ENCODE measurements around the gene CMTM3. TPM values are rescaled to one million over a fixed set of nuclear protein-coding genes. Genes with fewer than 3 reads are reported as not detected.
"Not testable (repeated sequence)": the region's sequence is repeated elsewhere in the genome, so short reads cannot be mapped to it uniquely, and the experiment has no call there.

CMTM3 gene
- polyA plus RNA-seq, 3 donors, result 5.4 to 59.5 (median 31.5) TPM

GRCh38 chr16:66620429-66620795, 15.9 kb downstream of the CMTM3 start:
- 90 to 92% (median 90%) methylated on average over 8 of the region's 8 CpGs for WGBS, 3 donors
- no peak overlapping the region for H3K27ac ChIP-seq (ENCODE audit: low read depth, low read length)

- H3K27ac ChIP-seq (ENCODE audit: low read depth, low read length), result no peak overlapping the region
- WGBS, 3 donors, result 94 to 96% (median 96%) methylated on average over 14 of the region's 14 CpGs
These were observed 17.5 kb downstream of the CMTM3 start for GRCh38 chr16:66621973-66622372.

- 57 to 82% (median 75%) methylated on average over 3 of the region's 3 CpGs for WGBS, 3 donors
- no peak overlapping the region for H3K27ac ChIP-seq (ENCODE audit: low read depth, low read length)
These were observed 18.4 kb downstream of the CMTM3 start for GRCh38 chr16:66622863-66623262.

- 71 to 84% (median 84%) methylated on average over 3 of the region's 3 CpGs for WGBS, 3 donors
- no peak overlapping the region for H3K27ac ChIP-seq (ENCODE audit: low read depth, low read length)
These were observed 19.3 kb downstream of the CMTM3 start for GRCh38 chr16:66623755-66624154.

GRCh38 chr16:66627611-66628378, 23.3 kb downstream of the CMTM3 start:
- not testable (repeated sequence) for H3K27ac ChIP-seq (ENCODE audit: low read depth, low read length)
- WGBS, 3 donors, result 40 to 89% (median 85%) methylated on average over 17 of the region's 17 CpGs

- 87 to 94% (median 92%) methylated on average over 5 of the region's 5 CpGs for WGBS, 3 donors
- no peak overlapping the region for H3K27ac ChIP-seq (ENCODE audit: low read depth, low read length)
These were observed 25.4 kb downstream of the CMTM3 start for GRCh38 chr16:66629856-66630255.

- not testable (repeated sequence) for H3K27ac ChIP-seq (ENCODE audit: low read depth, low read length)
- WGBS, 3 donors, result 92 to 96% (median 95%) methylated on average over 7 to 29 of the region's 49 CpGs
These were observed 26.2 kb downstream of the CMTM3 start for GRCh38 chr16:66630561-66631260.

- 68 to 95% (median 95%) methylated on average over 3 of the region's 4 CpGs for WGBS, 3 donors
- not testable (repeated sequence) for H3K27ac ChIP-seq (ENCODE audit: low read depth, low read length)
These were observed 27.1 kb downstream of the CMTM3 start for GRCh38 chr16:66631558-66631957.

- H3K27ac ChIP-seq (ENCODE audit: low read depth, low read length), result no peak overlapping the region
- WGBS, 3 donors, result 83 to 99% (median 96%) methylated on average over 4 of the region's 4 CpGs
These were observed 30.2 kb downstream of the CMTM3 start for GRCh38 chr16:66634527-66635196.

- H3K27ac ChIP-seq (ENCODE audit: low read depth, low read length), result no peak overlapping the region
- 85 to 95% (median 87%) methylated on average over 6 of the region's 6 CpGs for WGBS, 3 donors
These were observed 30.9 kb downstream of the CMTM3 start for GRCh38 chr16:66635406-66635805.

- WGBS, 3 donors, result 59 to 79% (median 78%) methylated on average over 5 of the region's 5 CpGs
These were observed 31.7 kb downstream of the CMTM3 start for GRCh38 chr16:66636199-66636598.

GRCh38 chr16:66637806-66638205, 33.3 kb downstream of the CMTM3 start:
- 88 to 94% (median 91%) methylated on average over 3 of the region's 3 CpGs for WGBS, 3 donors
- H3K27ac ChIP-seq (ENCODE audit: low read depth, low read length), result no peak overlapping the region

More at GRCh38 chr16:66636199-66636598, 31.7 kb downstream of the CMTM3 start:
- no peak overlapping the region for H3K27ac ChIP-seq (ENCODE audit: low read depth, low read length)

- 86 to 87% (median 87%) methylated on average over 6 of the region's 6 CpGs for WGBS, 3 donors
- H3K27ac ChIP-seq (ENCODE audit: low read depth, low read length), result no peak overlapping the region
These were observed 34.8 kb downstream of the CMTM3 start for GRCh38 chr16:66639091-66639885.

- 91 to 93% (median 91%) methylated on average over 3 of the region's 3 CpGs for WGBS, 3 donors
- no peak overlapping the region for H3K27ac ChIP-seq (ENCODE audit: low read depth, low read length)
These were observed 36.3 kb downstream of the CMTM3 start for GRCh38 chr16:66640724-66641314.

- 66 to 100% (median 91%) methylated on average over 1 of the region's 1 CpG for WGBS, 3 donors
- no peak overlapping the region for H3K27ac ChIP-seq (ENCODE audit: low read depth, low read length)
These were observed 36.9 kb downstream of the CMTM3 start for GRCh38 chr16:66641387-66641786.

- WGBS, 3 donors, result 94 to 100% (median 96%) methylated on average over 1 of the region's 1 CpG
These were observed 43.4 kb downstream of the CMTM3 start for GRCh38 chr16:66647866-66648265.

GRCh38 chr16:66649167-66649566, 44.7 kb downstream of the CMTM3 start:
- 87 to 100% (median 96%) methylated on average over 2 of the region's 2 CpGs for WGBS, 3 donors
- no peak overlapping the region for H3K27ac ChIP-seq (ENCODE audit: low read depth, low read length)

More at GRCh38 chr16:66647866-66648265, 43.4 kb downstream of the CMTM3 start:
- no peak overlapping the region for H3K27ac ChIP-seq (ENCODE audit: low read depth, low read length)

GRCh38 chr16:66649636-66650205, 45.2 kb downstream of the CMTM3 start:
- no peak overlapping the region for H3K27ac ChIP-seq (ENCODE audit: low read depth, low read length)
- WGBS, 3 donors, result 74 to 89% (median 88%) methylated on average over 9 of the region's 9 CpGs

Data from adipose tissue (tissue), 3 donors.